Measurements from ENCODE around the gene ARHGAP22. TPM values are rescaled to one million over a fixed set of nuclear protein-coding genes. Genes with fewer than 3 reads are reported as not detected.

The ARHGAP22 gene
- total RNA-seq, 1 donor from 2014 or later: 5.1 TPM

GRCh38 chr10:48604039-48604990 is 558 bp downstream of the ARHGAP22 start:
- no peak overlapping the region for H3K27ac Mint-ChIP-seq
- H3K4me1 Mint-ChIP-seq (ENCODE audit: unreplicated experiment): no peaks in the 10 kb centered on the region
- H3K27me3 Mint-ChIP-seq: peaks cover 59% of the 10 kb centered on the region
- no peak for TF ChIP-seq CTCF (conservative IDR thresholded peaks at IDR 0.05)
- peak overlapping the region; percentile 78 for H3K4me3 Mint-ChIP-seq
- DNase-seq (ENCODE audit: extremely low spot score, unreplicated experiment): peak; percentile 62
- no peaks in the 10 kb centered on the region for H3K9me3 Mint-ChIP-seq
- H3K36me3 Mint-ChIP-seq: no peaks in the 10 kb centered on the region

GRCh38 chr10:48603421-48604038 is 1.3 kb downstream of the ARHGAP22 start:
- no peak for TF ChIP-seq CTCF (conservative IDR thresholded peaks at IDR 0.05)
- no peaks in the 10 kb centered on the region for H3K9me3 Mint-ChIP-seq
- no peak overlapping the region for H3K4me3 Mint-ChIP-seq
- H3K36me3 Mint-ChIP-seq: no peaks in the 10 kb centered on the region
- DNase-seq (ENCODE audit: extremely low spot score, unreplicated experiment): peak; percentile 49
- no peaks in the 10 kb centered on the region for H3K4me1 Mint-ChIP-seq (ENCODE audit: unreplicated experiment)
- H3K27ac Mint-ChIP-seq: no peak overlapping the region
- peaks cover 59% of the 10 kb centered on the region for H3K27me3 Mint-ChIP-seq

- no peaks in the 10 kb centered on the region for H3K4me1 Mint-ChIP-seq (ENCODE audit: unreplicated experiment)
- H3K9me3 Mint-ChIP-seq: no peaks in the 10 kb centered on the region
- H3K27me3 Mint-ChIP-seq: peaks cover 57% of the 10 kb centered on the region
- no peaks in the 10 kb centered on the region for H3K36me3 Mint-ChIP-seq
- peak; percentile 15 for DNase-seq (ENCODE audit: extremely low spot score, unreplicated experiment)
- TF ChIP-seq CTCF (conservative IDR thresholded peaks at IDR 0.05): no peak
- H3K27ac Mint-ChIP-seq: no peak overlapping the region
- no peak overlapping the region for H3K4me3 Mint-ChIP-seq
These were observed 2.3 kb downstream of the ARHGAP22 start for GRCh38 chr10:48602401-48603135.

- no peaks in the 10 kb centered on the region for H3K36me3 Mint-ChIP-seq
- no peak overlapping the region for H3K4me3 Mint-ChIP-seq
- no peak overlapping the region for H3K27ac Mint-ChIP-seq
- no peak for TF ChIP-seq CTCF (conservative IDR thresholded peaks at IDR 0.05)
- no peaks in the 10 kb centered on the region for H3K9me3 Mint-ChIP-seq
- no peaks in the 10 kb centered on the region for H3K4me1 Mint-ChIP-seq (ENCODE audit: unreplicated experiment)
- peaks cover 51% of the 10 kb centered on the region for H3K27me3 Mint-ChIP-seq
- no peak for DNase-seq (ENCODE audit: extremely low spot score, unreplicated experiment)
These were observed 3.1 kb downstream of the ARHGAP22 start for GRCh38 chr10:48601789-48602188.

- no peak overlapping the region for H3K4me3 Mint-ChIP-seq
- peaks cover 42% of the 10 kb centered on the region for H3K27me3 Mint-ChIP-seq
- H3K9me3 Mint-ChIP-seq: no peaks in the 10 kb centered on the region
- H3K27ac Mint-ChIP-seq: no peak overlapping the region
- no peaks in the 10 kb centered on the region for H3K36me3 Mint-ChIP-seq
- DNase-seq (ENCODE audit: extremely low spot score, unreplicated experiment): peak; percentile 31
- no peak for TF ChIP-seq CTCF (conservative IDR thresholded peaks at IDR 0.05)
- no peaks in the 10 kb centered on the region for H3K4me1 Mint-ChIP-seq (ENCODE audit: unreplicated experiment)
These were observed 4.0 kb downstream of the ARHGAP22 start for GRCh38 chr10:48600645-48601505.
